H9 (cell line): ENCODE data around the gene RBFOX1. TPM values are rescaled to one million over a fixed set of nuclear protein-coding genes. Genes with fewer than 3 reads are reported as not detected.

ENCODE experiments used
- DNase-seq: peaks from one replicate; pipeline ENCODE4 v3.0.0-alpha.2; 2017
- H2AFZ ChIP-seq: one replicate; pipeline ENCODE4 v1.6.1; 2013; ENCODE audit warnings: mild to moderate bottlenecking, low read length, control low read depth, moderate library complexity
- H2AK5ac ChIP-seq: 2 replicates; pipeline ENCODE4 v1.6.1; 2013; ENCODE audit warnings: low read length, control low read depth, mixed read lengths; ENCODE audit not compliant: insufficient read length
- H2BK120ac ChIP-seq: one replicate; pipeline ENCODE4 v1.6.1; 2013; ENCODE audit warnings: low read depth, mild to moderate bottlenecking, low read length, control low read depth, inconsistent platforms; ENCODE audit not compliant: poor library complexity, severe bottlenecking
- H2BK12ac ChIP-seq: 2 replicates; pipeline ENCODE4 v1.6.1; 2013; ENCODE audit warnings: low read length, control low read depth, mixed read lengths, low read depth; ENCODE audit not compliant: insufficient read length
- H2BK15ac ChIP-seq: 2 replicates; pipeline ENCODE4 v1.6.1; 2013; ENCODE audit warnings: low read depth, low read length, control low read depth
- H2BK20ac ChIP-seq: one replicate; pipeline ENCODE4 v1.6.1; 2013; ENCODE audit warnings: low read depth, mild to moderate bottlenecking, low read length, control low read depth, inconsistent platforms; ENCODE audit not compliant: poor library complexity, severe bottlenecking
- H2BK5ac ChIP-seq: 2 replicates; pipeline ENCODE4 v1.6.1; 2013; ENCODE audit warnings: low read length, control low read depth, mixed read lengths; ENCODE audit not compliant: insufficient read length
- H3K14ac ChIP-seq: 2 replicates; pipeline ENCODE4 v1.6.1; 2013; ENCODE audit warnings: low read length, control low read depth; ENCODE audit not compliant: insufficient read depth
- H3K18ac ChIP-seq: 2 replicates; pipeline ENCODE4 v1.6.1; 2013; ENCODE audit warnings: low read depth, mild to moderate bottlenecking, mixed read lengths, low read length, control low read depth; ENCODE audit not compliant: insufficient read length
- H3K23ac ChIP-seq: 2 replicates; pipeline ENCODE4 v1.6.1; 2013; ENCODE audit warnings: low read length, control low read depth, mixed read lengths, low read depth; ENCODE audit not compliant: insufficient read length
- H3K23me2 ChIP-seq: 2 replicates; pipeline ENCODE4 v1.6.1; 2013; ENCODE audit warnings: low read depth, mild to moderate bottlenecking, mixed read lengths, low read length, control low read depth; ENCODE audit not compliant: insufficient read length, poor library complexity, severe bottlenecking
- H3K27ac ChIP-seq: 2 replicates; pipeline ENCODE4 v1.5.1; 2013; ENCODE audit warnings: low read length, control low read depth, mixed read lengths, low read depth; ENCODE audit not compliant: insufficient read length
- H3K27me3 ChIP-seq: 2 replicates; pipeline ENCODE4 v1.6.1; 2013; ENCODE audit warnings: low read length, control low read depth, inconsistent platforms; ENCODE audit not compliant: insufficient read depth
- H3K4ac ChIP-seq: 2 replicates; pipeline ENCODE4 v1.6.1; 2013; ENCODE audit warnings: low read depth, mild to moderate bottlenecking, control low read depth, inconsistent platforms, low read length, moderate library complexity
- H3K4me1 ChIP-seq: 2 replicates; pipeline ENCODE4 v1.6.1; 2013; ENCODE audit warnings: low read length, control low read depth, inconsistent platforms; ENCODE audit not compliant: insufficient read depth
- H3K4me2 ChIP-seq: 2 replicates; pipeline ENCODE4 v1.6.1; 2013; ENCODE audit warnings: low read length, control low read depth, mixed read lengths; ENCODE audit not compliant: insufficient read length, insufficient read depth
- H3K56ac ChIP-seq: 2 replicates; pipeline ENCODE4 v1.6.1; 2013; ENCODE audit warnings: low read depth, mild to moderate bottlenecking, mixed read lengths, low read length, control low read depth; ENCODE audit not compliant: insufficient read length
- H3K79me1 ChIP-seq: 2 replicates; pipeline ENCODE4 v1.6.1; 2013; ENCODE audit warnings: low read depth, mild to moderate bottlenecking, moderate library complexity, low read length, control low read depth, inconsistent platforms; ENCODE audit not compliant: insufficient read depth, poor library complexity, severe bottlenecking
- H3K79me2 ChIP-seq: 2 replicates; pipeline ENCODE4 v1.6.1; 2013; ENCODE audit warnings: low read length, control low read depth, inconsistent platforms; ENCODE audit not compliant: insufficient read depth
- H3K9ac ChIP-seq: 2 replicates; pipeline ENCODE4 v1.6.1; 2013; ENCODE audit warnings: low read length, control low read depth, mixed read lengths; ENCODE audit not compliant: insufficient read length; ENCODE audit errors: extremely low read depth
- H3K9me3 ChIP-seq: one replicate; pipeline ENCODE4 v1.6.1; 2013; ENCODE audit warnings: low read depth, low read length, inconsistent platforms; ENCODE audit not compliant: control insufficient read depth
- H3T11ph ChIP-seq: one replicate; pipeline ENCODE4 v1.6.1; 2013; ENCODE audit warnings: mild to moderate bottlenecking, low read length, control low read depth, inconsistent platforms
- H4K20me1 ChIP-seq: one replicate; pipeline ENCODE4 v1.6.1; 2013; ENCODE audit not compliant: control insufficient read depth, insufficient read length, insufficient read depth
- H4K5ac ChIP-seq: 2 replicates; pipeline ENCODE4 v1.6.1; 2013; ENCODE audit warnings: low read depth, mild to moderate bottlenecking, mixed read lengths, low read length, control low read depth; ENCODE audit not compliant: insufficient read length
- H4K8ac ChIP-seq: replicated peaks from 2 replicates; pipeline ENCODE4 v1.6.1; 2013; ENCODE audit warnings: low read length, control low read depth, mixed read lengths, low read depth; ENCODE audit not compliant: insufficient read length
- H4K91ac ChIP-seq: 2 replicates; pipeline ENCODE4 v1.6.1; 2013; ENCODE audit warnings: low read depth, mild to moderate bottlenecking, moderate library complexity, mixed read lengths, low read length, control low read depth; ENCODE audit not compliant: insufficient read length
- H3K27ac Mint-ChIP-seq, 3 experiments: 2 replicates in 2 of 3; 3 replicates in 1 of 3; pipeline ENCODE4 v1.8.0; 2020 to 2021; ENCODE audit warnings: mixed read lengths in 3 of 3, mild to moderate bottlenecking in 1 of 3, moderate library complexity in 1 of 3
- H3K27me3 Mint-ChIP-seq: 2 replicates; pipeline ENCODE4 v1.8.0; 2021; ENCODE audit warnings: low read depth, mild to moderate bottlenecking, moderate library complexity, mixed read lengths
- H3K36me3 Mint-ChIP-seq, 3 experiments: 2 replicates in 2 of 3; 3 replicates in 1 of 3; pipeline ENCODE4 v1.8.0; 2020 to 2021; ENCODE audit warnings: low read depth in 3 of 3, mixed read lengths in 3 of 3; ENCODE audit not compliant: insufficient read depth in 1 of 3
- H3K4me1 Mint-ChIP-seq, 2 experiments: 2 replicates each; pipeline ENCODE4 v1.8.0; 2020; ENCODE audit warnings: mixed read lengths in 2 of 2
- H3K4me3 Mint-ChIP-seq, 2 experiments: 2 replicates in 1 of 2; 3 replicates in 1 of 2; pipeline ENCODE4 v1.8.0; 2020 to 2021; ENCODE audit warnings: mild to moderate bottlenecking in 2 of 2, mixed read lengths in 2 of 2, moderate library complexity in 1 of 2
- H3K9me3 Mint-ChIP-seq, 2 experiments: 2 replicates in 1 of 2; 3 replicates in 1 of 2; pipeline ENCODE4 v1.8.0; 2020; ENCODE audit warnings: mild to moderate bottlenecking in 2 of 2, mixed read lengths in 2 of 2, moderate library complexity in 1 of 2
- CTCF ChIP-seq: fragments of 200-600 bp; sonication (generic); conservative IDR thresholded peaks from 3 replicates; pipeline ENCODE4 v1.8.0; 2021; ENCODE audit warnings: antibody characterized with exemption, mild to moderate bottlenecking
- WGBS: extraction: QIAGEN DNeasy Blood & Tissue Kit; methylation state at CpG from one replicate; pipeline ENCODE4 v1.1.7; 2013; ENCODE audit warnings: missing lambda C conversion rate, low lambda C conversion rate, mixed read lengths; ENCODE audit not compliant: insufficient read length; ENCODE audit errors: extremely low coverage; 5-methylcytosine and 5-hydroxymethylcytosine counted together
- total RNA-seq: library from RNA; stranded (reverse); gene quantifications from 2 replicates; pipeline ENCODE4 v1.2.1, GENCODE V29; 2021

RBFOX1 gene
- total RNA-seq, 1 experiment from 2014 or later = 2.0 TPM

- no peak overlapping the region for H3K56ac ChIP-seq
- no peak overlapping the region for H3K27ac ChIP-seq
- no peak overlapping the region for H3K4me2 ChIP-seq
- no peaks in the 10 kb centered on the region for H3K9me3 ChIP-seq
- peaks cover 1% of the 10 kb centered on the region for H3K27me3 Mint-ChIP-seq
- H3K23ac ChIP-seq = no peak overlapping the region
- no peak overlapping the region for H2AFZ ChIP-seq
- no peaks in the 10 kb centered on the region for H4K20me1 ChIP-seq
- no peak overlapping the region for H3T11ph ChIP-seq
- no peaks in the 10 kb centered on the region for H3K36me3 Mint-ChIP-seq
- H4K8ac ChIP-seq = no peak overlapping the region
- H4K91ac ChIP-seq = no peak overlapping the region
- no peak overlapping the region for H4K5ac ChIP-seq
- H3K4me1 ChIP-seq = no peaks in the 10 kb centered on the region
- no peak overlapping the region for H3K14ac ChIP-seq
- H3K27ac Mint-ChIP-seq = no peak overlapping the region
- no peak overlapping the region for H2BK120ac ChIP-seq
- no peak overlapping the region for H2AK5ac ChIP-seq
- H3K9ac ChIP-seq = no peak overlapping the region
- no peak for DNase-seq
- no peak overlapping the region for H2BK5ac ChIP-seq
- no peak overlapping the region for H3K4me3 Mint-ChIP-seq
- H3K4me1 Mint-ChIP-seq = peaks cover 22% of the 10 kb centered on the region in 2 experiments
- TF ChIP-seq CTCF = no peak
- H3K27me3 ChIP-seq = no peaks in the 10 kb centered on the region
- no CpG with 5 or more reads among the region's 4 CpGs for WGBS
- H3K18ac ChIP-seq = no peak overlapping the region
- H3K79me1 ChIP-seq = no peaks in the 10 kb centered on the region
- H3K79me2 ChIP-seq = no peaks in the 10 kb centered on the region
- no peak overlapping the region for H3K4ac ChIP-seq
- H2BK12ac ChIP-seq = no peak overlapping the region
- no peaks in the 10 kb centered on the region for H3K9me3 Mint-ChIP-seq
- H2BK15ac ChIP-seq = no peak overlapping the region
- no peaks in the 10 kb centered on the region for H3K23me2 ChIP-seq
- no peak overlapping the region for H2BK20ac ChIP-seq
These were observed 390.1 kb downstream of the RBFOX1 start for GRCh38 chr16:7722761-7723160.
